GM18526 (cell line): ENCODE results near the gene GRIK3.

Source experiments
- POLR2A ChIP-seq: IDR thresholded peaks from 3 replicates; pipeline ENCODE4 v1.6.1; 2011; ENCODE audit not compliant: insufficient read length; ENCODE audit errors: extremely low read depth

The GRIK3 gene

GRCh38 chr1:37032660-37033354 is 1.5 kb downstream of the GRIK3 start:
- TF ChIP-seq POLR2A = no peak

GRCh38 chr1:37031871-37032270 is 2.4 kb downstream of the GRIK3 start:
- no peak for TF ChIP-seq POLR2A

- no peak for TF ChIP-seq POLR2A
These were observed 2.9 kb downstream of the GRIK3 start for GRCh38 chr1:37031429-37031828.

- TF ChIP-seq POLR2A = no peak
These were observed 5.2 kb downstream of the GRIK3 start for GRCh38 chr1:37028981-37029617.

GRCh38 chr1:37021502-37021901 is 12.8 kb downstream of the GRIK3 start:
- TF ChIP-seq POLR2A = no peak

- TF ChIP-seq POLR2A = no peak
These were observed 13.6 kb downstream of the GRIK3 start for GRCh38 chr1:37020653-37021277.

- TF ChIP-seq POLR2A = no peak
These were observed 15.8 kb downstream of the GRIK3 start for GRCh38 chr1:37018510-37018909.

- no peak for TF ChIP-seq POLR2A
These were observed 16.6 kb downstream of the GRIK3 start for GRCh38 chr1:37017720-37018119.

- TF ChIP-seq POLR2A = no peak
These were observed 18.2 kb downstream of the GRIK3 start for GRCh38 chr1:37016121-37016520.

GRCh38 chr1:37015713-37016112 is 18.6 kb downstream of the GRIK3 start:
- no peak for TF ChIP-seq POLR2A

- no peak for TF ChIP-seq POLR2A
These were observed 22.1 kb downstream of the GRIK3 start for GRCh38 chr1:37012226-37012625.

- TF ChIP-seq POLR2A = no peak
These were observed 24.3 kb downstream of the GRIK3 start for GRCh38 chr1:37010011-37010410.

GRCh38 chr1:37009521-37009920 is 24.8 kb downstream of the GRIK3 start:
- TF ChIP-seq POLR2A = no peak

GRCh38 chr1:37006132-37006868 is 28.0 kb downstream of the GRIK3 start:
- TF ChIP-seq POLR2A = no peak

GRCh38 chr1:37002898-37003297 is 31.4 kb downstream of the GRIK3 start:
- no peak for TF ChIP-seq POLR2A

GRCh38 chr1:37001703-37002102 is 32.6 kb downstream of the GRIK3 start:
- TF ChIP-seq POLR2A = no peak

GRCh38 chr1:36996106-36996505 is 38.2 kb downstream of the GRIK3 start:
- no peak for TF ChIP-seq POLR2A
